Astrocyte of the cerebellum (primary cell): ENCODE data around the gene FAM53B.

Experiments used
- DNase-seq: peaks from one replicate; pipeline ENCODE4 v3.0.0-alpha.2; 2011; ENCODE audit warnings: low read depth
- H3K4me3 ChIP-seq: 2 replicates; pipeline ENCODE4 v1.5.1; 2011; ENCODE audit warnings: mild to moderate bottlenecking, low read depth, low read length, moderate library complexity
- CTCF ChIP-seq: IDR thresholded peaks from 2 replicates; pipeline ENCODE4 v1.5.1; 2012; ENCODE audit warnings: low read length, low read depth, moderate library complexity, mild to moderate bottlenecking; ENCODE audit errors: missing control alignments
- in situ Hi-C: cut with HindIII; loops from 2 replicates; pipeline ENCODE4 v1.10.0; 2017; ENCODE audit warnings: low sequenced_read_pairs

The FAM53B gene

GRCh38 chr10:124701435-124701834 is 42.7 kb downstream of the FAM53B start:
- no peak for TF ChIP-seq CTCF
- no peak overlapping the region for H3K4me3 ChIP-seq
- peak; percentile 39 for DNase-seq
- in situ Hi-C loops: no loop called here

- in situ Hi-C loops: no loop called here
- no peak for TF ChIP-seq CTCF
- H3K4me3 ChIP-seq: no peak overlapping the region
- no peak for DNase-seq
These were observed 43.2 kb downstream of the FAM53B start for GRCh38 chr10:124701038-124701365.

- in situ Hi-C loops: no loop called here
- no peak for DNase-seq
- no peak for TF ChIP-seq CTCF
- no peak overlapping the region for H3K4me3 ChIP-seq
These were observed 43.7 kb downstream of the FAM53B start for GRCh38 chr10:124700293-124701037.

- in situ Hi-C loops: no loop called here
- no peak overlapping the region for H3K4me3 ChIP-seq
- no peak for TF ChIP-seq CTCF
- no peak for DNase-seq
These were observed 44.5 kb downstream of the FAM53B start for GRCh38 chr10:124699471-124700292.

GRCh38 chr10:124698545-124699469 is 45.4 kb downstream of the FAM53B start:
- in situ Hi-C loops: no loop called here
- TF ChIP-seq CTCF: no peak
- DNase-seq: no peak
- H3K4me3 ChIP-seq: no peak overlapping the region
